Sigmoid colon (tissue), 4 donors: ENCODE data around the gene ADCY2.

Experiments
- EP300 ChIP-seq, 4 donors: sonication (generic); formaldehyde crosslinking; IDR thresholded peaks; one replicate each; pipeline ENCODE4 v1.6.1; 2017; ENCODE audit warnings: antibody characterized with exemption in 4 of 4
- POLR2A ChIP-seq, 2 donors: fragments of 450-650 bp; IDR thresholded peaks; one replicate each; pipeline ENCODE4 v1.6.1; 2016; ENCODE audit warnings: antibody characterized with exemption in 2 of 2, mild to moderate bottlenecking in 2 of 2, moderate library complexity in 2 of 2
- POLR2AphosphoS5 ChIP-seq, 4 donors: sonication (generic); formaldehyde crosslinking; IDR thresholded peaks; one replicate each; pipeline ENCODE4 v1.6.1; 2017; ENCODE audit warnings: antibody characterized with exemption in 4 of 4

DNA sequence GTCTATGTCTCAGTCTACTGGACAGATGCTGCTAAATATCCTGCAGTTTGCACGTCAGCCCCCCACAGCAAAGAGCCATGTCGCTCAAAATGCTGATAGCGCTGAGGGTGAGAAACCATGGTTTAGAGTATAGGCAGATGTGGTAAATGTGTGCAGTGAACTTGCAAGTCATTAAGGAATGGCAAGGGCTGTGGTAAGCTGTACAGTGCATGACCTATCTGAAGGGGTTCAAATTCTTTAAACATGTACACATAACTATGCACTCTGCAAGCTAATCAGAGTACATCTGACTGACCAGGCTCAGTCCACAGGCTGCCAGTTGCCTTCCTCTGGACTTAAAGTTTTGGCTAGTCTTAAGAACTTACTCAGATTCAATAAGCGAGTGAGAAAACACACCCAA is 284.3 kb downstream of the ADCY2 start:
- no peak for TF ChIP-seq POLR2AphosphoS5 (IDR thresholded peaks at IDR 0.05)
- no peak for TF ChIP-seq EP300 (IDR thresholded peaks at IDR 0.05)
- TF ChIP-seq POLR2A (IDR thresholded peaks at IDR 0.05): no peak
